Activated CD8-positive, alpha-beta memory T cell treated with anti-CD3 and anti-CD28 coated beads, Interleukin-2, amount 50 U/mL, for 24 hours (primary cell): ENCODE measurements around the gene ARL6IP4.

Source experiments
- DNase-seq: peaks from one replicate; pipeline ENCODE4 v3.0.0-alpha.2; 2020; ENCODE audit errors: extremely low read depth

ARL6IP4 gene

GRCh38 chr12:122978507-122978955 lies 1.9 kb upstream of the ARL6IP4 start:
- no peak for DNase-seq

- no peak for DNase-seq
Measured at GRCh38 chr12:122979001-122979907, 1.2 kb upstream of the ARL6IP4 start.

GRCh38 chr12:122979908-122980182 lies 636 bp upstream of the ARL6IP4 start:
- DNase-seq, result no peak

GRCh38 chr12:122981036-122981471 lies 573 bp downstream of the ARL6IP4 start:
- no peak for DNase-seq

GRCh38 chr12:122981587-122982476 lies 1.4 kb downstream of the ARL6IP4 start:
- no peak for DNase-seq

- DNase-seq, result no peak
Measured at GRCh38 chr12:122982477-122982815, 2.0 kb downstream of the ARL6IP4 start.

GRCh38 chr12:122982963-122983788 lies 2.7 kb downstream of the ARL6IP4 start:
- DNase-seq, result no peak

- DNase-seq, result no peak
Measured at GRCh38 chr12:122983789-122984515, 3.5 kb downstream of the ARL6IP4 start.

- DNase-seq, result no peak
Measured at GRCh38 chr12:122984612-122985337, 4.3 kb downstream of the ARL6IP4 start.

GRCh38 chr12:122985338-122986257 lies 5.1 kb downstream of the ARL6IP4 start:
- no peak for DNase-seq

GRCh38 chr12:122986258-122986871 lies 5.9 kb downstream of the ARL6IP4 start:
- DNase-seq, result no peak

- DNase-seq, result no peak
Measured at GRCh38 chr12:122987086-122987951, 6.8 kb downstream of the ARL6IP4 start.

GRCh38 chr12:122988036-122988435 lies 7.6 kb downstream of the ARL6IP4 start:
- DNase-seq, result no peak

GRCh38 chr12:122988612-122989212 lies 8.2 kb downstream of the ARL6IP4 start:
- no peak for DNase-seq

GRCh38 chr12:122989225-122989839 lies 8.9 kb downstream of the ARL6IP4 start:
- no peak for DNase-seq

GRCh38 chr12:122989874-122990419 lies 9.5 kb downstream of the ARL6IP4 start:
- DNase-seq, result no peak

- no peak for DNase-seq
Measured at GRCh38 chr12:122990561-122990960, 10.1 kb downstream of the ARL6IP4 start.
